Duodenal mucosa (tissue), 2 donors: ENCODE results near the gene TBC1D5.

ENCODE experiments used
- H3K27ac ChIP-seq: one replicate; pipeline ENCODE4 v1.7.0; 2013; ENCODE audit warnings: low read depth, low read length
- H3K27me3 ChIP-seq, 2 donors: one replicate each; pipeline ENCODE4 v1.7.0; 2013; ENCODE audit warnings: low read length in 2 of 2, control low read depth in 1 of 2; ENCODE audit not compliant: insufficient read depth in 2 of 2, control insufficient read depth in 1 of 2
- H3K36me3 ChIP-seq, 2 donors: one replicate each; pipeline ENCODE4 v1.7.0; 2013; ENCODE audit warnings: low read length in 2 of 2, control low read depth in 1 of 2; ENCODE audit not compliant: insufficient read depth in 2 of 2, control insufficient read depth in 1 of 2
- H3K4me1 ChIP-seq, 2 donors: one replicate each; pipeline ENCODE4 v1.7.0; 2013; ENCODE audit warnings: low read length in 2 of 2, control low read depth in 1 of 2; ENCODE audit not compliant: insufficient read depth in 2 of 2, control insufficient read depth in 1 of 2
- H3K4me3 ChIP-seq, 2 donors: one replicate each; pipeline ENCODE4 v1.7.0; 2013; ENCODE audit warnings: low read length in 2 of 2, low read depth in 1 of 2
- H3K9ac ChIP-seq, 2 donors: one replicate each; pipeline ENCODE4 v1.7.0; 2013; ENCODE audit warnings: low read length in 2 of 2, low read depth in 1 of 2
- H3K9me3 ChIP-seq, 2 donors: one replicate each; pipeline ENCODE4 v1.7.0; 2013; ENCODE audit warnings: low read length in 2 of 2, control low read depth in 1 of 2; ENCODE audit not compliant: control insufficient read depth in 1 of 2

The TBC1D5 gene

GRCh38 chr3:17153209-17153608, 589.2 kb downstream of the TBC1D5 start:
- H3K4me1 ChIP-seq = peaks cover 0 to 5% of the 10 kb centered on the region in 2 donors
- no peak overlapping the region for H3K9ac ChIP-seq
- H3K27me3 ChIP-seq = no peaks in the 10 kb centered on the region
- H3K9me3 ChIP-seq = peaks cover 4 to 14% of the 10 kb centered on the region in 2 donors
- H3K4me3 ChIP-seq = no peak overlapping the region
- no peak overlapping the region for H3K27ac ChIP-seq
- peaks cover 12 to 41% of the 10 kb centered on the region in 2 donors for H3K36me3 ChIP-seq

DNA sequence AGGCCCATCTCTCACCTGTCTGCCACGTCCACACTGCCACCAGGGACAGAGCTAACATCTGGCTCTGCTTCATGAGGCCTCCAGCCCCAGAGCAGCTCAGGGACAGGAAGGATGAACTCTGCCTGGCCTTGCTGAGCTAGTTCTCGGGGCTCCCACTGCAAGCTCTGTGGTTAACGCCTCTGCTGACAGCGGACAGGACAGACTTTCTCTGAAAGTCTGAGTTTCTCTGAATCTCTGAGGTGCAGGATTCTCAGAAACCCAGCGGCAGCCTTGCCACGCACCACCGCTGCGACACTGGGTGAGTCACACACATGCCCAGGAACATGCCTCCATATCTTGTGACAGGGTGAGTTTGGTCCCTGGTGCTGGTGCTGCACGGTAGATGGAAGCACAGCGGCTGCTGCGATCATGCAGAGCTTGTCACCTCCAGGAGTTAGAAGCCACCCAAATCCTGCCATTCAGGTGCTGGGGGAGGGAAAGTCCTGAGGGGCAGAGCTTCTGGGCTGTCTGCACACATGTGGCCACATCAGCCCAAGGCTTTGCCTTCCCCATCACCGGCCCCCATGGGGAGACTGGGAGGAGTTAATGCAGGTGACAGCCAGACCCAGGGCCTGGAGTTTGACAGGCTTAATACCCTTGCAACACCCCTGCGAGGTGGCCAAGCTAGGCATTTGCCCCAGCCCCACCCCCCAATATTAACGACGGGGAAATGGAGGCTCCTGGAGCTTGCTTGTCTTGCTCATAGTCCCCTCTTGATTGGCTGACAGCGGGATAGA, 590.6 kb downstream of the TBC1D5 start:
- no peaks in the 10 kb centered on the region for H3K27me3 ChIP-seq
- H3K36me3 ChIP-seq = peaks cover 12 to 36% of the 10 kb centered on the region in 2 donors
- H3K4me3 ChIP-seq = peak overlapping the region in 1 of 2 donors; percentile 16
- H3K4me1 ChIP-seq = peaks cover 0 to 5% of the 10 kb centered on the region in 2 donors
- no peak overlapping the region for H3K27ac ChIP-seq
- no peak overlapping the region for H3K9ac ChIP-seq
- peaks cover 4 to 14% of the 10 kb centered on the region in 2 donors for H3K9me3 ChIP-seq

GRCh38 chr3:17149076-17149475, 593.4 kb downstream of the TBC1D5 start:
- Histone ChIP-seq H3K27me3 (no peaks in the 10 kb centered on the region), H3K4me1 (peaks cover 0 to 5% of the 10 kb centered on the region in 2 donors), H3K4me3 (no peak overlapping the region), H3K36me3 (peaks cover 11 to 14% of the 10 kb centered on the region in 2 donors), H3K9me3 (peaks cover 4 to 14% of the 10 kb centered on the region in 2 donors), H3K9ac (no peak overlapping the region), H3K27ac (no peak overlapping the region)

DNA sequence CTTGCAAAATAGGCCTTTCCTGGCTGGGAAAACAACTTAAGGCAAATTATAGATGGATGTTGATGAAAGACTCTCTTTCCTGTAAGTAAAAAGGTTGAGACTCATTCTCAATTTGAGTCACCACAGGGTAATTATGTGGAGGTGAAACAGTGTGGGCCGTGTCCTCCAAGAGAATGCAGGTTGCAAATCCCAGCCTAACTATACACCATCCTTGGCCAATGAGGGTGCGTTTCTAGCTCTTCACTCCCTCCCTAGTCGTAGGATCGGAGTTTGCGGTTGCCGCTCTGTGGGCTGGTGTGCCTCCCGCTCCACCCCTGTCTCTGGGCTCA, 597.8 kb downstream of the TBC1D5 start:
- no peak overlapping the region for H3K4me3 ChIP-seq
- no peak overlapping the region for H3K9ac ChIP-seq
- no peaks in the 10 kb centered on the region for H3K27me3 ChIP-seq
- no peaks in the 10 kb centered on the region for H3K4me1 ChIP-seq
- no peaks in the 10 kb centered on the region for H3K36me3 ChIP-seq
- H3K27ac ChIP-seq = no peak overlapping the region
- H3K9me3 ChIP-seq = no peaks in the 10 kb centered on the region

DNA sequence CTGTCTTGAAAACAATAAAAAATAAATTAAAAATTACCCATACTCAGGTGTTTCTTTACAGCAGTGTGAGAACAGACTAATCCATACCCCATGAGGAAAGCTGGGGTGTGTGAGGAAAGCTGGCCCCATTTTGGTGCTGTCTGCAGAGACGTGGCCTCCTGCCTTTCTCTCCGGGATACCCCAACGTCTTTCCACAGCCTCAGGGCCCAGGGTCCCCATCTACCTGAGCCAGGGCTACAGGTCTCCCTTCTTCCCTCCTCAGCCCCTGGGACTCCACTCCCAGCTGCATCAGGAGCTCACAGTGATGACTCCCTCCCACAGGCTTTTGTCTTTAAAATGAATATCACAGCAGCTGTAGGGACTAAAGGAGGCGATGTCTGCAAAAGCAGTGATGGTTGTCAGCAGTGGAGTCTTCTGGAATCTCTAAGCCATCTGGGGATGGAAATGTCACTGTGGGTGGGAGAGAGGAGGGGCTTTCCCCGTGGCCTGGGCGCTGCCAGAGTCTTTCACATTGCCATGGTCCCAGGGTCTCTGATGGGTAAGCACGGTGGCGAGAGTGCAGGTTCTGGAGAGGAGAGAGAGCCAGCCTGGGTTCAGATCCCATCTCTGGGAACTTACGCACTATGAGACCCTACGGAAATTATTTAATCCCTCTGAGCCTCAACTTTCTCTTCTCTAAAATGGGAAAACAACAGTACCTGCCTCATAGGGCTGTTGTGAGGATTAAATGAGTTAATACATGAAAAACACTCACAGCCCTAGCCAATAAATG, 598.4 kb downstream of the TBC1D5 start:
- H3K9me3 ChIP-seq = no peaks in the 10 kb centered on the region
- H3K4me1 ChIP-seq = no peaks in the 10 kb centered on the region
- no peaks in the 10 kb centered on the region for H3K36me3 ChIP-seq
- no peak overlapping the region for H3K27ac ChIP-seq
- H3K9ac ChIP-seq = no peak overlapping the region
- H3K4me3 ChIP-seq = no peak overlapping the region
- no peaks in the 10 kb centered on the region for H3K27me3 ChIP-seq

DNA sequence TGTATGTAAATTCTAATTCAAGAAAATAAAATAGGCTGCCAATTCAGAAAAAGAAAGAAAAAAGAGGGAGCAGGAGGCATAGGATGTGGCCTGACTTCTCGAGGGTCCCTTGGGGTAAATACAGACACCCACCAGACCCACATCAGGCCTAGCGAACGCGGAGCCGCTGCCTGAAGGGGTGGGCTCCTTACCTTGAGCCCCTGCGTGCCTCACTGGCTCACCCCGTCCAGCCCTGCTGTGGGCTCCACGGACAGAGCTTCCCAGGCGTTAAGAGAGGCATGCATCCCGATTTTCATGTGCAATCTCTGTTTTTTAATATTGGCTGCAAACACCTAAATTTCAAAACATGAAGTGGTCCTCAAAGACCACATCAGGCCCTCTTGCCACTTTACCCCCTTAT, 599.9 kb downstream of the TBC1D5 start:
- Histone ChIP-seq H3K4me1 (no peaks in the 10 kb centered on the region), H3K27ac (no peak overlapping the region), H3K9ac (no peak overlapping the region), H3K9me3 (no peaks in the 10 kb centered on the region), H3K36me3 (no peaks in the 10 kb centered on the region), H3K27me3 (no peaks in the 10 kb centered on the region), H3K4me3 (no peak overlapping the region)

GRCh38 chr3:17141699-17142098, 600.7 kb downstream of the TBC1D5 start:
- Histone ChIP-seq H3K36me3 (no peaks in the 10 kb centered on the region), H3K9me3 (no peaks in the 10 kb centered on the region), H3K27me3 (no peaks in the 10 kb centered on the region), H3K4me1 (no peaks in the 10 kb centered on the region), H3K4me3 (no peak overlapping the region), H3K9ac (no peak overlapping the region), H3K27ac (no peak overlapping the region)

GRCh38 chr3:17140670-17141505, 601.5 kb downstream of the TBC1D5 start:
- H3K36me3 ChIP-seq = no peaks in the 10 kb centered on the region
- no peak overlapping the region for H3K27ac ChIP-seq
- no peaks in the 10 kb centered on the region for H3K27me3 ChIP-seq
- H3K4me1 ChIP-seq = no peaks in the 10 kb centered on the region
- no peaks in the 10 kb centered on the region for H3K9me3 ChIP-seq
- no peak overlapping the region for H3K9ac ChIP-seq
- H3K4me3 ChIP-seq = no peak overlapping the region

DNA sequence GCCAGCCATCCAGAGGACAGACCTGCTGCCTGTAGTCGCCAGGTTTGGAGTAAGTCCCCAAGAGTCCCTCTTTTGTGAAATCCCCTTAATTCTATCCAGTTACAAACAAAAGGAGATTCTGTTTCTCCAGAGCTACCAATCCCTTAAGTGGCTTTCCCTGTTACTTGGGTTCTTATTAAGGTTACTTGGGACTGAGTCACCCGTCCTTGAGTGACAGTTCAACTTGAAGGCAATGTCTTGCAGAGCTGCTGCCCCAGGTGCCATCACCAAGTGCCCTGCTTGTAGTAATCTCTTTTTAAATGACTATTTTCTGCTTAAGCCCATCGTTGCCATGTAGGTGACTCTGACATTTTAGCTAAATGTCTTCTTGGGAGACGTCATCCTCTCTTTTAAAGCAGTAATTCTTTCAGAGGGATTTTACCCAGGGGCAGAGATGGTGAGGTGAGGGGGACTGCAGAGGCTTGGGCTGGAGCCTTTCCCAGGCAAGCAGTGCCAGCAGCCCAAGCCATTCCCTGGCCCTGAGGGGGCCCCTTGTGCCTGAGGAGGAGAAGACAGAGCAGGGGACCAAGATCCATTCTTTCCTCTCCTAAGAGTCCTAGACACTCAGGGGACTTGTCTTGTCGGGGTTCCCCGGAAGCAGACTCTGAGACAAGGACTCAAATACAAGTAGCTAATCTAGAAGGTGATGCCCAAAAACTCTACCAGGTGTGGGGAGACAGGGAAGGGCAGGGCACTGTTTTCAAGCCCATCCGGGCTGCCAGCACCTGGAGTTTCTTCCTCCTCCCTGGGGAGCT, 604.0 kb downstream of the TBC1D5 start:
- H3K27me3 ChIP-seq = no peaks in the 10 kb centered on the region
- H3K4me3 ChIP-seq = no peak overlapping the region
- H3K9me3 ChIP-seq = no peaks in the 10 kb centered on the region
- H3K4me1 ChIP-seq = no peaks in the 10 kb centered on the region
- H3K36me3 ChIP-seq = no peaks in the 10 kb centered on the region
- no peak overlapping the region for H3K27ac ChIP-seq
- H3K9ac ChIP-seq = no peak overlapping the region
